ENCODE data around the gene ADGRV1.
"Not testable (repeated sequence)": the region's sequence is repeated elsewhere in the genome, so short reads cannot be mapped to it uniquely, and the experiment has no call there.

The ADGRV1 gene

GRCh38 chr5:90595766-90596165, 37.2 kb downstream of the ADGRV1 start:
- FAIRE-seq: not testable (repeated sequence)

GRCh38 chr5:90598293-90598692, 39.7 kb downstream of the ADGRV1 start:
- FAIRE-seq: no peak

GRCh38 chr5:90600307-90600706, 41.7 kb downstream of the ADGRV1 start:
- not testable (repeated sequence) for FAIRE-seq

GRCh38 chr5:90601468-90601867, 42.9 kb downstream of the ADGRV1 start:
- FAIRE-seq: no peak

- FAIRE-seq: no peak
These were observed 44.1 kb downstream of the ADGRV1 start for GRCh38 chr5:90602681-90603080.

- no peak for FAIRE-seq
These were observed 47.9 kb downstream of the ADGRV1 start for GRCh38 chr5:90606539-90606938.

DNA sequence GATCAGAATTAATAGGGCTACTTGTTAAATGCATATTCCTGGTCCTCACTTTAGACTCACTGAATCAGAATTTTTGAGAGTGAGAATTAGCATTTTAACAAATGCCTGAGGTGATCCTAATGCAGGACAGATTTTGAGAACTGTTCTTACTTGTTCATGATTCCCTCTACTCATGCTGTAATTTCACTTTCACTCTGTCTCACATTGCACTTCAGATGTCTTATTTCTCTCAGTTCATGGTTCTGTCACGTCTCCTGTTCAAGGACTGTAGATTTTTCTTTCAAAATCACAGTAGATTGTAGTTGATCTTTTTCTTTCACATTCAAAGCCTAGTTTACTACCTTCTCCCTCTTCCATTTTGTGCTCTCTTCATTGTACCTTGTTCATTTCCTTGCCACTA, 54.3 kb downstream of the ADGRV1 start:
- FAIRE-seq: no peak

- no peak for FAIRE-seq
These were observed 54.9 kb downstream of the ADGRV1 start for GRCh38 chr5:90613459-90613858.

DNA sequence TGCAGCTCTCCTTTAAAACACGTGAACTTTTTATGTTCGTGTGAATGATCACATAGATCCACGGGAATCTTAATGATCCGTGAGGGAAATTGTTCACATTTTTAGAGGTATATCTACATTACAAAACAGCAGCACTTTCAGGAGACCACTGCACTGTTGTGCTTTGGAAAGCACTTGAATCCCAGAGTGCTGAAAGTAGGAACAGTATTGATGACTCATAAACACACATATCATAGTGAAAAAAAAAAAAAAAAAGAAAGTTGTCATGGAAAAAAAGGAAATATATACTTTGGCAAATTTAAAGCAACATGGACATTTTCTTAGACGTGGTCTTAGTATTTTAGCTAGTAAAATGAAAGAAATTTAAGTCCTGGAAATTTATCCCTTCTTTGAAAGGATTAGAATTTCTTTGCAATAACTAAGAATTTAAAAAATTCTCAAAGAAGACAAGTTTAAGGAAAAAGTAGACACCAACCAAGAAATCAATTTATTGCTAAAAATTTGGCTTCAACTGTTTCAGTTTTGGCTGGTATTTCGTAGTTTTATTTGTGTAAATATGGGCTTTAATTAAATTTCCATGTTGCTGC, 55.4 kb downstream of the ADGRV1 start:
- no peak for FAIRE-seq

GRCh38 chr5:90615355-90615754, 56.8 kb downstream of the ADGRV1 start:
- no peak for FAIRE-seq

DNA sequence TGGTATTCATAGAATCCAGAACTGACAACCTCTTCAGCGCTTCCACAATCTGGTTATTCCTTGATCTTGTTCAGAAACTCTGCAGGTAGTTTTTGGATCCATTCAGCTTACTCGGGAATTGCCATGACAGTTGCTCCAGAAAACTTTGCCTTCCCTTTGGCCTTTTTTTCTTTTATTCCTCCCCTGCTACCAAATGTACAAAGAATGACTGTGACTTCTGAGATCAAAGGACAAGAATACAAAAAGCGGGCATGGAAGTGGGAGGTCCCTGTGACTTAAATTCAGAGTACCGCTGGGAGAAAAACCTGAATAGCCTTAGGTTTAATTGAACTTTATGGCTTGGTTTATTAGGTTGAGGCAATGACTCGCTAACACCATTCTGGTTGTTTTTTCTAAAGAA, 59.5 kb downstream of the ADGRV1 start:
- no peak for FAIRE-seq

GRCh38 chr5:90619762-90620161, 61.2 kb downstream of the ADGRV1 start:
- not testable (repeated sequence) for FAIRE-seq

DNA sequence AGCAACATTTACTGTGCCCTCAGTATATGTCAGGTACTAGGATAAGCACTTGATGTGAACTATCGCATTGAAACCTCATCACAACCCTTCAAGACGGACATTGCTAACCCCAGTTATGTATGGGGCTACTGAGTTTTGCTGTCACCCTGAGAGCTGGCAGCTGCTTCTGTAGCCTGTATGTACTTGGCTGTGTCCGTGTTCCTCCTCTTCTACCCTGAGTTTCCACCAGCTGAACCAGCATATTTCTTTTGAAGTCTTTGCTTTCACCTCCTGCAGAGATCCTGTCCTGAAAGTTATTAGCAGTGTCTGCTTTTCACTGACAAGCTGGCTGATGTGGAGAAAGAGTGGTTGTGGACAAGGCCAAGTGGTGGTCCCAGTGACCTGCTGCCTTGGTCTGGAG, 63.3 kb downstream of the ADGRV1 start:
- no peak for FAIRE-seq

DNA sequence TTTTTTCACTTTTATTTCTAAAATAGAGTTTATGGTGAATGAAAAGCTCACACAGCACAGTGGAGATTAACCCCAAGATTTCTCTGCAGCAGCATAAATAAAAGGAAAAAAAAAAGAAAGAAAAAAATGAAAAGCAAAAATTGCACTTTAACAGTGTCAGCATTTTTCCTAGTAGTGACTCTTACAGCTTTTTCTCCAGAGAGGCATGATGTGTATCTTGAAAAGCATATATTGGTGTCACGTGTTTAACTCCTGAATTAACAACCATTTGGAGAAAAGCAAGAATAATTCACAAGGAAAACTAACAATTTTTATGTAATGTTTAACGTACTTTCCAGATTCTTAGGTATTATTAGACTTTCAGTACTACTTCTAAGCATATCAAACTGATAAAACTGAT, 67.9 kb downstream of the ADGRV1 start:
- no peak for FAIRE-seq

DNA sequence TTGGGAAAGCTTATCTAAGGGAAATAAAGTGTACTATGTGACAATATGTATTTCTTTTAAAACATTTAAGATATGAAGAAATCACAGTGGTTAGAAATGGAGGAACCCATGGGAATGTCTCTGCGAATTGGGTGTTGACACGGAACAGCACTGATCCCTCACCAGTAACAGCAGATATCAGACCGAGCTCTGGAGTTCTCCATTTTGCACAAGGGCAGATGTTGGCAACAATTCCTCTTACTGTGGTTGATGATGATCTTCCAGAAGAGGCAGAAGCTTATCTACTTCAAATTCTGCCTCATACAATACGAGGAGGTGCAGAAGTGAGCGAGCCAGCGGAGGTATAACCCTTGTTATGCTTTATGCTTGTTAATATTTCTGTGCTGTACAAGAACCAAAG, 69.9 kb downstream of the ADGRV1 start:
- FAIRE-seq: no peak

DNA sequence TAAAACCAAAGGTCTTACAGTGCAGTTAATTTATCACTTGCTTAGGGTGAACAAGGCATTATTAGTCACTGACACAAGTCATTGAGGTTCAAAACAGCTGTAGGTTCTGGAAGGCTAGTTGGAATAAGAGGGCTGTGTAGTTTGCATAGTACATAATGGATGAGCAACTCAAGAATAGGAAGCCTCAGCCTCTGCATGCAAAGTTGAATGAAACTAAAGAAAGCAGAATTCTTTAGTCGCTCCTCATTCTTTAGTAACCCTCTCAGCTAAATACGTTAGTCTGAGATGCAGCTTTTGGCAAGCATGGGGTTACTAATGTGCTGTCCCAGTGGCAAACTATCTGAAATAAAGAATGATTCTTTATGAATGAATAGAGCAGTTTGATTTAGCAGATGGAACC, 74.2 kb downstream of the ADGRV1 start:
- no peak for FAIRE-seq

- no peak for FAIRE-seq
These were observed 78.4 kb downstream of the ADGRV1 start for GRCh38 chr5:90636948-90637347.

DNA sequence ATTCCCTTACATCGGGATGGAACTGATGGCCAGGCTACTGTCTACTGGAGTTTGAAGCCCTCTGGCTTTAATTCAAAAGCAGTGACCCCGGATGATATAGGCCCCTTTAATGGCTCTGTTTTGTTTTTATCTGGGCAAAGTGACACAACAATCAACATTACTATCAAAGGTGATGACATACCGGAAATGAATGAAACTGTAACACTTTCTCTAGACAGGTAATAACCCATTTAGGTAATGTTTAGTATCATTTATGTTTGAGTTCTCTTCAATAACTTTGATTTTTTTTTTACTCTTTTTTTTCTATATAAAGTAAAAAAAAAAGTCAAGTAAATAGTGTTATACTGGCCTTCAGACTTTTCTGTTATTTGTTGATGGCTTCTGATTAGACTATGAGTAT, 79.1 kb downstream of the ADGRV1 start:
- no peak for FAIRE-seq

DNA sequence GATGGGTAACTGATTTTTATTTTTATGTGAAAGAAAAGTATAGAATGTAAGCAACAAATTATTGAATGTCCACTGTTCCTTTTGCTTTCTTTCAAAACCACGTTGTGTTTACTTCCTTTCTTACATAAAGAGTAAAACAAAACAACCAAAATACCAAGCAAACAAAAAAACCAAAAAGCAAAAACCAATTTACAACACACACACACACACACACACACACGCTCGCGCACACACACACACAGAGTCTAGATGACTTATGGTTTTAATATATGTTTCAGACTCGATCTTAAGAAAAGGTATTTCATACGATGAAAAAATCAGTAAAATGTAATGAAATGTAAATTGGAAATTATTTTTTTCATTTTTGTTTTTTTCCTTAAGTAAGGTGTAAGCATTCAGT, 80.3 kb downstream of the ADGRV1 start:
- no peak for FAIRE-seq

DNA sequence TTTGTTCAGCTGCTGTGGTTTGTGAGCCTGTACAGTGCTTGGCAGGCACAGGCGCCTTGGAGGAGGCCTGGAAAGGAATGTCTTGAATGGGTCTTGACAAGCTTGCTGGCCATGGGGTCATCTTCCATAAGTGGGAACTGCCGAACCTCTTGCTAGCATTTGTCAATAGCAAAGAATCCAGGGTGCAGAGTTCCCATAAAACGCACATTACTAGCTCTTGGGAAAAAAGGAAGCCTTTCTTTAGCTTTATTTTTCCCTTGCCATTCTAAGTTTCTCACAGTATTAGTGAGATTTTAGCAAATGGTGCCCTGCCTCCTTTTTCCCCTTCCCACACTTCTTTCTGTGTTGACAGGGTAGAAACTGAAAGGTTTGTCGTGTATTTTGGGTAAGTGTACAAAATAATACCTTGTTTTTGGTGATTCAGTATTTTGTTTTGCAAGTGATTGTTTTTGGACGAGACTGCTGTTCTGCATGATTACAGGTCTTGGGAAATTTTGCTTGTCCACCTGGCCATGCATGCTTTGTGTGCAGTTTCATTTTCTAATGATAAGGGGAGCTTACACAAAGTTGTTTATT, 82.0 kb downstream of the ADGRV1 start:
- FAIRE-seq: no peak

DNA sequence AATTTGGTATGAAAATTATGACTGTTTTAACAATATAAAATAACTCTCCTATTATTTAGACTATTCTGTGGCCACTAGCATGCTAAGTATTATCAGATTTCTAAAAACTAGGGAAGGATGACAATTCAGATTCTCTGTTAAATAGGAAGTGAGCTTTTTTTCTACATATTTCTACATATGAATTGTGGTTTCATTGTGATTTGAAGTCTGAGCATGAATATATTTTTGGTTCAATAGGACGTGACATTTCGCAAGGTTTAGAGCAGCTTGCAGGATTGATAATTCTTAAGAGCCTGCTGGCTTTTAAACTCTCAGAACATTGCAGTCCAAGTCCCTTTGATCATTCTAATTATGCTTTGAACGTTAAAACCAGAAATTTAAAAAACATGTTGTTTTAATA, 82.9 kb downstream of the ADGRV1 start:
- FAIRE-seq: no peak

GRCh38 chr5:90642706-90643229, 84.2 kb downstream of the ADGRV1 start:
- no peak for FAIRE-seq

DNA sequence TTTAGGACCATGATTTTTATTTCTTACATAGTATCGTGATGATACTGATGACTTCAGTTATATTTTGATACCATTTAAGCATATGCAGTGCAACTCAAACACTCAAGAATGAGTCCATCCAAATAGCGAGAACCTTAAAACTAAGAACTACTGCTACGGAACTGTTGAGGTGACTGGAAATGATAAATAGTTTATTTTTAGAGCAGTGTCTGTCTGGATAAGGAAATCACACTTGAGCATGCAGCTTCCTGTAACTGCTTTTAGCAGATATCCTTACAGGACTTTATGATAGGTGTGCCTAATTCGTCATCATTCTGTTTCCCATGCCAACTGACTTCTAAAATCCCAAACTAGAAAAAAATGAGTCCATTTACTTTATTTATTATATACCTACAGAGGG, 85.5 kb downstream of the ADGRV1 start:
- FAIRE-seq: no peak

- FAIRE-seq: no peak
These were observed 86.5 kb downstream of the ADGRV1 start for GRCh38 chr5:90645024-90645610.

- FAIRE-seq: no peak
These were observed 92.2 kb downstream of the ADGRV1 start for GRCh38 chr5:90650767-90651166.

All from A204.1 (cell line).